Endothelial cell of umbilical vein (primary cell): ENCODE measurements around the gene CAMKMT. TPM values are rescaled to one million over a fixed set of nuclear protein-coding genes. Genes with fewer than 3 reads are reported as not detected.

ENCODE experiments used
- BruUV-seq: library from RNA; stranded (reverse); fragments of 400-500 nt; replicated peaks from 2 replicates; lab custom pipeline; 2021; lab: Mats Ljungman, UMichigan
- CTCF ChIA-PET: fragments of 300-600, 350-600 bp; sonication (Branson Sonifier 250); formaldehyde crosslinking; loops from one replicate; lab custom pipeline; 2021; ENCODE audit warnings: antibody characterized with exemption, inconsistent platforms; lab: Charles Lee
- POLR2A ChIA-PET: fragments of 300-600, 350-600 bp; sonication (Branson Sonifier 250); formaldehyde crosslinking; loops from one replicate; lab custom pipeline; 2021; ENCODE audit warnings: antibody characterized with exemption, inconsistent platforms; lab: Charles Lee
- DNase-seq: peaks from one replicate; pipeline ENCODE4 v3.0.0-alpha.2; 2011; ENCODE audit warnings: low read depth, low spot score
- FAIRE-seq: peaks from 2 replicates; lab custom pipeline; 2011; peaks lifted over from hg19 to GRCh38; lab: Jason Lieb, UNC
- H2AFZ ChIP-seq: 2 replicates; pipeline ENCODE4 v1.6.0; 2012; ENCODE audit warnings: low read depth, low read length, control low read depth, inconsistent platforms
- H3K27ac ChIP-seq: 2 replicates; pipeline ENCODE4 v1.5.1; 2011; ENCODE audit warnings: low read depth, mild to moderate bottlenecking, control low read depth, low read length, moderate library complexity; ENCODE audit not compliant: insufficient read depth
- H3K27me3 ChIP-seq, 2 experiments: 2 replicates each; pipeline versions ENCODE4 v1.6.0 to v1.6.1; 2011; ENCODE audit warnings: low read length in 2 of 2, mixed read lengths in 1 of 2; ENCODE audit not compliant: control insufficient read depth in 2 of 2, insufficient read depth in 2 of 2
- H3K36me3 ChIP-seq, 2 experiments: 2 replicates in 1 of 2; 3 replicates in 1 of 2; pipeline ENCODE4 v1.5.1; 2011; ENCODE audit warnings: low read length in 2 of 2, mild to moderate bottlenecking in 1 of 2, moderate library complexity in 1 of 2; ENCODE audit not compliant: control insufficient read depth in 2 of 2, insufficient read depth in 2 of 2; ENCODE audit errors: extremely low read depth in 1 of 2
- H3K4me1 ChIP-seq: 3 replicates; pipeline ENCODE4 v1.5.1; 2011; ENCODE audit warnings: mild to moderate bottlenecking, low read length; ENCODE audit not compliant: control insufficient read depth, insufficient read depth; ENCODE audit errors: extremely low read depth
- H3K4me2 ChIP-seq: 2 replicates; pipeline ENCODE4 v1.6.1; 2011; ENCODE audit warnings: low read length, control low read depth, mixed read lengths; ENCODE audit not compliant: insufficient read depth
- H3K4me3 ChIP-seq, 3 experiments: fragments of 200-600 bp in 1 of 3; sonication (generic), shearing (Covaris generic) in 1 of 3; replicated peaks in 1 of 3; 2 replicates each; pipeline ENCODE4 v1.5.1; 2011 to 2016; ENCODE audit warnings: control low read depth in 3 of 3, low read length in 3 of 3, mild to moderate bottlenecking in 2 of 3, inconsistent platforms in 1 of 3, low read depth in 1 of 3, moderate library complexity in 1 of 3; ENCODE audit not compliant: insufficient read depth in 1 of 3
- H3K79me2 ChIP-seq: 2 replicates; pipeline ENCODE4 v1.6.0; 2012; ENCODE audit warnings: low read length, inconsistent platforms; ENCODE audit not compliant: control insufficient read depth, insufficient read depth
- H3K9ac ChIP-seq: replicated peaks from 2 replicates; pipeline ENCODE3; 2011; ENCODE audit warnings: low read length, control low read depth; ENCODE audit not compliant: insufficient read depth; ENCODE audit errors: extremely low read depth
- H3K9me1 ChIP-seq: replicated peaks from 3 replicates; pipeline ENCODE4 v1.6.0; 2011; ENCODE audit warnings: mild to moderate bottlenecking, low read length; ENCODE audit not compliant: control insufficient read depth, insufficient read depth; ENCODE audit errors: extremely low read depth
- H3K9me3 ChIP-seq: replicated peaks from 2 replicates; pipeline ENCODE4 v1.5.1; 2012; ENCODE audit warnings: low read length, inconsistent platforms; ENCODE audit not compliant: control insufficient read depth, insufficient read depth
- H4K20me1 ChIP-seq: replicated peaks from 2 replicates; pipeline ENCODE3; 2011; ENCODE audit warnings: mild to moderate bottlenecking, low read length; ENCODE audit not compliant: control insufficient read depth, insufficient read depth; ENCODE audit errors: extremely low read depth
- CTCF ChIP-seq, 2 donors: IDR thresholded peaks; 1 replicate in 1 of 2; 2 replicates in 1 of 2; pipeline ENCODE4 v1.5.1; 2011; ENCODE audit warnings: low read length in 2 of 2, mild to moderate bottlenecking in 2 of 2, moderate library complexity in 2 of 2, control low read depth in 1 of 2, inconsistent platforms in 1 of 2, low read depth in 1 of 2; ENCODE audit not compliant: insufficient read depth in 1 of 2; ENCODE audit errors: extremely low read depth in 1 of 2
- EZH2 ChIP-seq: IDR thresholded peaks from 2 replicates; pipeline ENCODE4 v1.6.1; 2012; ENCODE audit warnings: borderline replicate concordance, low read depth, mild to moderate bottlenecking, moderate library complexity, low read length, inconsistent platforms; ENCODE audit not compliant: severe bottlenecking
- FOS ChIP-seq: IDR thresholded peaks from 2 replicates; pipeline ENCODE4 v1.6.1; 2011; ENCODE audit warnings: mild to moderate bottlenecking, low read length, moderate library complexity, borderline replicate concordance; ENCODE audit not compliant: insufficient read depth
- JUN ChIP-seq: IDR thresholded peaks from 2 replicates; pipeline ENCODE4 v1.6.1; 2011; ENCODE audit warnings: borderline replicate concordance, low read depth; ENCODE audit not compliant: insufficient read length, insufficient read depth
- MYC ChIP-seq: IDR thresholded peaks from one replicate; pipeline ENCODE4 v1.6.1; 2011; ENCODE audit warnings: mild to moderate bottlenecking, low read depth, low read length
- POLR2A ChIP-seq: IDR thresholded peaks from 2 replicates; pipeline ENCODE4 v1.6.1; 2012; ENCODE audit warnings: low read depth, mild to moderate bottlenecking, control low read depth, low read length
- POLR2AphosphoS5 ChIP-seq: IDR thresholded peaks from 2 replicates; pipeline ENCODE4 v1.6.1; 2012; ENCODE audit warnings: low read depth, mild to moderate bottlenecking, control low read depth, low read length, moderate library complexity; ENCODE audit not compliant: insufficient read depth
- dilution Hi-C: fragments of 300-500 bp; cut with MboI; formaldehyde crosslinking; loops from one replicate; pipeline ENCODE4 v1.15.0; 2019; ENCODE audit warnings: low sequenced_read_pairs; ENCODE audit not compliant: extremely low pct_ligation_motif_present
- intact Hi-C: fragments of 100-400 bp; cut with micrococcal nuclease; formaldehyde crosslinking; loops from one replicate; pipeline ENCODE4 v1.10.0; 2022
- polyA plus RNA-seq, 4 experiments: library from polyadenylated mRNA; depleted of rRNA in 3 of 4; stranded (reverse) in 3 of 4; unstranded in 1 of 4; fragments of >200 nt; gene quantifications; 2 replicates each; pipeline versions ENCODE4 v1.2.1 to v1.2.3, GENCODE V29; 2011 to 2012; ENCODE audit warnings: missing spikeins in 1 of 4
- total RNA-seq: library from RNA; stranded (reverse); gene quantifications from 2 replicates; pipeline ENCODE4 v1.2.3, GENCODE V29; 2021

Gene CAMKMT
- total and polyA plus RNA-seq, 2 donors (not counting 3 experiments of a cell fraction or from before 2014, with no cell fraction given): 4.1 to 10.7 TPM

GRCh38 chr2:44448860-44449527 lies 87.2 kb downstream of the CAMKMT start:
- no peaks in the 10 kb centered on the region for H3K27me3 ChIP-seq
- H2AFZ ChIP-seq: no peak overlapping the region
- no peaks in the 10 kb centered on the region for H3K9me3 ChIP-seq
- no peak for DNase-seq
- H3K4me2 ChIP-seq: no peak overlapping the region
- POLR2A ChIA-PET: no interaction called here
- no peaks in the 10 kb centered on the region for H3K36me3 ChIP-seq
- FAIRE-seq: no peak
- no peaks in the 10 kb centered on the region for H3K9me1 ChIP-seq
- H4K20me1 ChIP-seq: no peaks in the 10 kb centered on the region
- H3K79me2 ChIP-seq: no peaks in the 10 kb centered on the region
- CTCF ChIA-PET: no interaction called here
- dilution Hi-C loops: no loop called here
- no TSS peak for BruUV-seq
- H3K4me3 ChIP-seq: no peak overlapping the region
- H3K9ac ChIP-seq: no peak overlapping the region
- intact Hi-C loops: no loop called here
- H3K27ac ChIP-seq: no peak overlapping the region
- TF ChIP-seq CTCF (IDR thresholded peaks at IDR 0.05; ENCODE audit: extremely low read depth in 1 of 2, insufficient read depth in 1 of 2, low read depth in 1 of 2, low read length in 2 of 2) (no peak), POLR2AphosphoS5 (no peak), EZH2 (no peak)
- H3K4me1 ChIP-seq: peaks cover 3% of the 10 kb centered on the region

GRCh38 chr2:44450082-44450481 lies 88.3 kb downstream of the CAMKMT start:
- Histone ChIP-seq H3K27me3 (no peaks in the 10 kb centered on the region), H3K27ac (no peak overlapping the region), H3K9ac (no peak overlapping the region), H3K79me2 (no peaks in the 10 kb centered on the region), H3K9me1 (no peaks in the 10 kb centered on the region), H3K9me3 (no peaks in the 10 kb centered on the region), H3K4me2 (no peak overlapping the region), H2AFZ (no peak overlapping the region), H3K4me3 (no peak overlapping the region), H3K4me1 (peaks cover 3% of the 10 kb centered on the region), H3K36me3 (no peaks in the 10 kb centered on the region), H4K20me1 (no peaks in the 10 kb centered on the region)
- FAIRE-seq (no peak), DNase-seq (no peak)
- BruUV-seq: no TSS peak
- intact Hi-C loops: no loop called here
- dilution Hi-C loops: no loop called here
- no peak for TF ChIP-seq MYC
- no peak for TF ChIP-seq POLR2A
- no peak for TF ChIP-seq POLR2AphosphoS5
- TF ChIP-seq CTCF (IDR thresholded peaks at IDR 0.05; ENCODE audit: extremely low read depth in 1 of 2, insufficient read depth in 1 of 2, low read depth in 1 of 2, low read length in 2 of 2): no peak
- no peak for TF ChIP-seq FOS
- TF ChIP-seq EZH2: no peak
- no peak for TF ChIP-seq JUN
- POLR2A ChIA-PET: no interaction called here
- CTCF ChIA-PET: interaction anchor here (1.0 to 1.3 kb wide), 2 partner anchors 8 to 20 kb away, joined by 3 read pairs; no protein-coding TSS in a partner anchor
